ENCODE results near the gene GRK5.

- TF ChIP-seq, protein P1, sequence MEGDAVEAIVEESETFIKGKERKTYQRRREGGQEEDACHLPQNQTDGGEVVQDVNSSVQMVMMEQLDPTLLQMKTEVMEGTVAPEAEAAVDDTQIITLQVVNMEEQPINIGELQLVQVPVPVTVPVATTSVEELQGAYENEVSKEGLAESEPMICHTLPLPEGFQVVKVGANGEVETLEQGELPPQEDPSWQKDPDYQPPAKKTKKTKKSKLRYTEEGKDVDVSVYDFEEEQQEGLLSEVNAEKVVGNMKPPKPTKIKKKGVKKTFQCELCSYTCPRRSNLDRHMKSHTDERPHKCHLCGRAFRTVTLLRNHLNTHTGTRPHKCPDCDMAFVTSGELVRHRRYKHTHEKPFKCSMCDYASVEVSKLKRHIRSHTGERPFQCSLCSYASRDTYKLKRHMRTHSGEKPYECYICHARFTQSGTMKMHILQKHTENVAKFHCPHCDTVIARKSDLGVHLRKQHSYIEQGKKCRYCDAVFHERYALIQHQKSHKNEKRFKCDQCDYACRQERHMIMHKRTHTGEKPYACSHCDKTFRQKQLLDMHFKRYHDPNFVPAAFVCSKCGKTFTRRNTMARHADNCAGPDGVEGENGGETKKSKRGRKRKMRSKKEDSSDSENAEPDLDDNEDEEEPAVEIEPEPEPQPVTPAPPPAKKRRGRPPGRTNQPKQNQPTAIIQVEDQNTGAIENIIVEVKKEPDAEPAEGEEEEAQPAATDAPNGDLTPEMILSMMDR (IDR thresholded peaks at IDR 0.05): no peak
- no peak for TF ChIP-seq TP53 (CRISPR knock-in tag; IDR thresholded peaks at IDR 0.05)
Observed at GRCh38 chr10:119361037-119361436, 153.7 kb downstream of the GRK5 start.
